HepG2 (cell line): Measurements from ENCODE around the gene JAGN1. TPM values are rescaled to one million over a fixed set of nuclear protein-coding genes. Genes with fewer than 3 reads are reported as not detected.

ENCODE experiments used
- BORCS8-MEF2B ChIP-seq: sonication (generic); formaldehyde crosslinking; IDR thresholded peaks from 2 replicates; pipeline ENCODE4 v1.8.0; 2022; ENCODE audit warnings: mild to moderate bottlenecking, missing genetic modification reagents
- CCDC6 ChIP-seq: sonication (generic); formaldehyde crosslinking; IDR thresholded peaks from 2 replicates; pipeline ENCODE4 v1.8.1; 2022; ENCODE audit warnings: mild to moderate bottlenecking, missing genetic modification reagents, moderate library complexity
- GRHL1 ChIP-seq: sonication (generic); formaldehyde crosslinking; conservative IDR thresholded peaks from 2 replicates; pipeline ENCODE4 v1.8.0; 2022; ENCODE audit warnings: missing genetic modification reagents
- HDAC6 ChIP-seq: fragments of 200-600 bp; sonication (generic); IDR thresholded peaks from 2 replicates; pipeline ENCODE4 v1.7.0; 2017; ENCODE audit warnings: mild to moderate bottlenecking, antibody characterized with exemption, low read length, low read depth
- KMT2B ChIP-seq: IDR thresholded peaks from 2 replicates; pipeline ENCODE4 v1.6.1; 2016; ENCODE audit warnings: missing genetic modification reagents, missing compliant biosample characterization
- NKX3-1 ChIP-seq: sonication (generic); formaldehyde crosslinking; IDR thresholded peaks from 2 replicates; pipeline ENCODE4 v1.5.0; 2020; ENCODE audit warnings: missing genetic modification reagents
- PHF20 ChIP-seq: sonication (generic); formaldehyde crosslinking; IDR thresholded peaks from 2 replicates; pipeline ENCODE4 v1.5.0; 2020; ENCODE audit warnings: mild to moderate bottlenecking, missing genetic modification reagents
- THAP8 ChIP-seq: sonication (generic); formaldehyde crosslinking; IDR thresholded peaks from 2 replicates; pipeline ENCODE4 v1.5.1; 2020; ENCODE audit warnings: missing genetic modification reagents, mild to moderate bottlenecking, borderline replicate concordance
- YEATS2 ChIP-seq: sonication (generic); formaldehyde crosslinking; IDR thresholded peaks from 2 replicates; pipeline ENCODE4 v1.4.0; 2020; ENCODE audit warnings: missing genetic modification reagents, borderline replicate concordance
- ZBTB42 ChIP-seq: sonication (generic); formaldehyde crosslinking; IDR thresholded peaks from 2 replicates; pipeline ENCODE4 v1.5.0; 2020; ENCODE audit warnings: mild to moderate bottlenecking, missing genetic modification reagents
- ZNF24 ChIP-seq: fragments of 450-650 bp; IDR thresholded peaks from 2 replicates; pipeline ENCODE4 v1.6.1; 2017; ENCODE audit warnings: antibody characterized with exemption, mild to moderate bottlenecking
- ZNF770 ChIP-seq: sonication (generic); formaldehyde crosslinking; IDR thresholded peaks from 2 replicates; pipeline ENCODE4 v1.5.0; 2020; ENCODE audit warnings: mild to moderate bottlenecking, missing genetic modification reagents
- polyA plus RNA-seq, 8 experiments: library from polyadenylated mRNA; depleted of rRNA in 3 of 8; stranded (reverse) in 7 of 8; unstranded in 1 of 8; fragments of >200 nt; fragmentation: Illumina TruSeq in 4 of 8; extraction: Trizol in 4 of 8; gene quantifications; 2 replicates each; pipeline versions ENCODE4 v1.2.1 to v1.2.3, GENCODE V29; 2011 to 2016; ENCODE audit warnings: low read depth in 4 of 8, missing spikeins in 1 of 8, mixed read lengths in 1 of 8; ENCODE audit not compliant: insufficient read depth in 1 of 8
- total RNA-seq, 5 experiments: library from RNA; depleted of rRNA; stranded (reverse); fragments of >200 nt; fragmentation: Illumina TruSeq; extraction: Trizol; gene quantifications; 2 replicates each; pipeline ENCODE4 v1.2.3, GENCODE V29; 2016; ENCODE audit warnings: low read depth in 1 of 5
- TF ChIP-seq, protein P1 (sequence below): IDR thresholded peaks from 2 replicates; pipeline ENCODE4 v1.6.1; 2016; ENCODE audit warnings: low read depth, control low read depth
- TF ChIP-seq, protein P2 (sequence below): sonication (generic); formaldehyde crosslinking; IDR thresholded peaks from 2 replicates; pipeline ENCODE4 v1.4.0; 2020; ENCODE audit warnings: missing genetic modification reagents
- TF ChIP-seq, protein P3 (sequence below): sonication (generic); formaldehyde crosslinking; IDR thresholded peaks from 2 replicates; pipeline ENCODE4 v1.5.1; 2020; ENCODE audit warnings: mild to moderate bottlenecking, missing genetic modification reagents, borderline replicate concordance

JAGN1 gene
- total and polyA plus RNA-seq, 2 of the 13 experiments (the other 11 are each of a cell fraction or from before 2014, with no cell fraction given) = 49.9 to 50.9 TPM

GRCh38 chr3:9916734-9917680, 26.6 kb downstream of the JAGN1 start, which contains the start of gene IL17RC (continued):
- TF ChIP-seq, protein P1, sequence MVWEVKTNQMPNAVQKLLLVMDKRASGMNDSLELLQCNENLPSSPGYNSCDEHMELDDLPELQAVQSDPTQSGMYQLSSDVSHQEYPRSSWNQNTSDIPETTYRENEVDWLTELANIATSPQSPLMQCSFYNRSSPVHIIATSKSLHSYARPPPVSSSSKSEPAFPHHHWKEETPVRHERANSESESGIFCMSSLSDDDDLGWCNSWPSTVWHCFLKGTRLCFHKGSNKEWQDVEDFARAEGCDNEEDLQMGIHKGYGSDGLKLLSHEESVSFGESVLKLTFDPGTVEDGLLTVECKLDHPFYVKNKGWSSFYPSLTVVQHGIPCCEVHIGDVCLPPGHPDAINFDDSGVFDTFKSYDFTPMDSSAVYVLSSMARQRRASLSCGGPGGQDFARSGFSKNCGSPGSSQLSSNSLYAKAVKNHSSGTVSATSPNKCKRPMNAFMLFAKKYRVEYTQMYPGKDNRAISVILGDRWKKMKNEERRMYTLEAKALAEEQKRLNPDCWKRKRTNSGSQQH (CRISPR knock-in tag) = no peak
- TF ChIP-seq THAP8 (CRISPR knock-in tag) (no peak), BORCS8-MEF2B (no peak; the same call in 1 of the 2 replicates), KMT2B (CRISPR knock-in tag) (peak; percentile 47; the same call in 1 of the 2 replicates), GRHL1 (CRISPR knock-in tag) (no peak), ZBTB42 (CRISPR knock-in tag) (no peak), PHF20 (CRISPR knock-in tag) (no peak), HDAC6 (no peak), YEATS2 (CRISPR knock-in tag) (no peak), NKX3-1 (CRISPR knock-in tag) (0 out of 2 replicates have a peak, but pooled peaks have one; percentile 4), ZNF24 (no peak), ZNF770 (no peak), CCDC6 (CRISPR knock-in tag) (no peak)
- TF ChIP-seq, protein P2, sequence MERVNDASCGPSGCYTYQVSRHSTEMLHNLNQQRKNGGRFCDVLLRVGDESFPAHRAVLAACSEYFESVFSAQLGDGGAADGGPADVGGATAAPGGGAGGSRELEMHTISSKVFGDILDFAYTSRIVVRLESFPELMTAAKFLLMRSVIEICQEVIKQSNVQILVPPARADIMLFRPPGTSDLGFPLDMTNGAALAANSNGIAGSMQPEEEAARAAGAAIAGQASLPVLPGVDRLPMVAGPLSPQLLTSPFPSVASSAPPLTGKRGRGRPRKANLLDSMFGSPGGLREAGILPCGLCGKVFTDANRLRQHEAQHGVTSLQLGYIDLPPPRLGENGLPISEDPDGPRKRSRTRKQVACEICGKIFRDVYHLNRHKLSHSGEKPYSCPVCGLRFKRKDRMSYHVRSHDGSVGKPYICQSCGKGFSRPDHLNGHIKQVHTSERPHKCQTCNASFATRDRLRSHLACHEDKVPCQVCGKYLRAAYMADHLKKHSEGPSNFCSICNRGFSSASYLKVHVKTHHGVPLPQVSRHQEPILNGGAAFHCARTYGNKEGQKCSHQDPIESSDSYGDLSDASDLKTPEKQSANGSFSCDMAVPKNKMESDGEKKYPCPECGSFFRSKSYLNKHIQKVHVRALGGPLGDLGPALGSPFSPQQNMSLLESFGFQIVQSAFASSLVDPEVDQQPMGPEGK (CRISPR knock-in tag) = peak; percentile 49
- TF ChIP-seq, protein P3, sequence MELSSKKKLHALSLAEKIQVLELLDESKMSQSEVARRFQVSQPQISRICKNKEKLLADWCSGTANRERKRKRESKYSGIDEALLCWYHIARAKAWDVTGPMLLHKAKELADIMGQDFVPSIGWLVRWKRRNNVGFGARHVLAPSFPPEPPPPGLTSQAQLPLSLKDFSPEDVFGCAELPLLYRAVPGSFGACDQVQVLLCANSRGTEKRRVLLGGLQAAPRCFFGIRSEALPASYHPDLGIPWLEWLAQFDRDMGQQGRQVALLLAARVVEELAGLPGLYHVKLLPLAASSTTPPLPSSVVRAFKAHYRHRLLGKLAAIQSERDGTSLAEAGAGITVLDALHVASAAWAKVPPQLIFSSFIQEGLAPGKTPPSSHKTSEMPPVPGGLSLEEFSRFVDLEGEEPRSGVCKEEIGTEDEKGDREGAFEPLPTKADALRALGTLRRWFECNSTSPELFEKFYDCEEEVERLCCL (CRISPR knock-in tag) = no peak
